Vagina (tissue), 2 donors: Measurements from ENCODE around the gene MYBPH. TPM values are rescaled to one million over a fixed set of nuclear protein-coding genes. Genes with fewer than 3 reads are reported as not detected.
A peak's percentile ranks its signal among the peaks of the same experiment; 100 is the strongest.

ENCODE experiments used
- DNase-seq, 2 donors: peaks; one replicate each; pipeline ENCODE4 v3.0.0-alpha.2; 2017; ENCODE audit errors: extremely low spot score in 2 of 2
- H3K27ac ChIP-seq: fragments of 200-600 bp; sonication (generic); one replicate; pipeline ENCODE4 v1.5.1; 2019
- H3K27me3 ChIP-seq: fragments of 200-600 bp; sonication (generic); one replicate; pipeline ENCODE4 v1.5.1; 2019
- H3K36me3 ChIP-seq, 2 donors: fragments of 200-600 bp; sonication (generic); one replicate each; pipeline ENCODE4 v1.5.1; 2017 to 2019
- H3K4me1 ChIP-seq: fragments of 200-600 bp; sonication (generic); one replicate; pipeline ENCODE4 v1.5.1; 2019
- H3K4me3 ChIP-seq, 2 donors: fragments of 200-600 bp; sonication (generic); 1 replicate in 1 of 2; 2 replicates in 1 of 2; pipeline ENCODE4 v1.5.1; 2016 to 2019
- H3K9me3 ChIP-seq: fragments of 200-600 bp; sonication (generic); one replicate; pipeline ENCODE4 v1.5.1; 2019
- CTCF ChIP-seq, 3 experiments: fragments of 450-650 bp in 2 of 3; fragments of 200-600 bp in 1 of 3; sonication (generic) in 1 of 3; IDR thresholded peaks; one replicate each; pipeline ENCODE4 v1.5.1; 2017 to 2019; ENCODE audit warnings: antibody characterized with exemption in 3 of 3, mild to moderate bottlenecking in 2 of 3, moderate library complexity in 2 of 3
- POLR2A ChIP-seq, 2 donors: fragments of 450-650 bp; IDR thresholded peaks; one replicate each; pipeline ENCODE4 v1.6.1; 2017; ENCODE audit warnings: antibody characterized with exemption in 2 of 2, mild to moderate bottlenecking in 2 of 2, moderate library complexity in 2 of 2
- POLR2AphosphoS5 ChIP-seq, 2 donors: sonication (generic); formaldehyde crosslinking; IDR thresholded peaks; one replicate each; pipeline ENCODE4 v1.9.0; 2017; ENCODE audit warnings: antibody characterized with exemption in 2 of 2, mild to moderate bottlenecking in 2 of 2, low read depth in 1 of 2; ENCODE audit not compliant: insufficient read depth in 1 of 2
- intact Hi-C: fragments of 100-400 bp; cut with DNase I; formaldehyde crosslinking; loops from one replicate; pipeline ENCODE4 v1.15.1; 2023
- total RNA-seq: library from RNA; depleted of rRNA; stranded (reverse); fragments of >200 nt; gene quantifications from one replicate; pipeline ENCODE4 v1.2.3, GENCODE V29; 2016

Gene MYBPH
- total RNA-seq, 1 donor from 2014 or later: not detected

GRCh38 chr1:203219171-203219570, 43.5 kb upstream of the MYBPH start:
- no peak for TF ChIP-seq POLR2A (IDR thresholded peaks at IDR 0.05)
- Histone ChIP-seq H3K4me3 (no peak overlapping the region), H3K36me3 (no peaks in the 10 kb centered on the region), H3K27ac (no peak overlapping the region), H3K9me3 (no peaks in the 10 kb centered on the region), H3K4me1 (no peaks in the 10 kb centered on the region), H3K27me3 (no peaks in the 10 kb centered on the region)
- no peak for DNase-seq
- intact Hi-C loops: loop anchor here (5.0 kb wide), 1 partner anchor 177 kb away; no protein-coding TSS in a partner anchor

- Histone ChIP-seq H3K27me3 (no peaks in the 10 kb centered on the region), H3K9me3 (no peaks in the 10 kb centered on the region), H3K27ac (no peak overlapping the region), H3K36me3 (no peaks in the 10 kb centered on the region), H3K4me1 (no peaks in the 10 kb centered on the region), H3K4me3 (no peak overlapping the region)
- DNase-seq: no peak
- TF ChIP-seq POLR2A (IDR thresholded peaks at IDR 0.05) (no peak), POLR2AphosphoS5 (IDR thresholded peaks at IDR 0.05; ENCODE audit: insufficient read depth in 1 of 2, low read depth in 1 of 2) (no peak), CTCF (IDR thresholded peaks at IDR 0.05) (no peak)
- intact Hi-C loops: loop anchor here (5.0 kb wide), 1 partner anchor 175 kb away; no protein-coding TSS in a partner anchor
These were observed 42.0 kb upstream of the MYBPH start for GRCh38 chr1:203217668-203218067.

GRCh38 chr1:203217139-203217655, 41.6 kb upstream of the MYBPH start:
- intact Hi-C loops: loop anchor here (5.0 kb wide), 1 partner anchor 175 kb away; no protein-coding TSS in a partner anchor
- no peaks in the 10 kb centered on the region for H3K36me3 ChIP-seq
- H3K4me1 ChIP-seq: no peaks in the 10 kb centered on the region
- no peaks in the 10 kb centered on the region for H3K9me3 ChIP-seq
- no peak overlapping the region for H3K27ac ChIP-seq
- H3K4me3 ChIP-seq: no peak overlapping the region
- H3K27me3 ChIP-seq: no peaks in the 10 kb centered on the region
- TF ChIP-seq CTCF (IDR thresholded peaks at IDR 0.05): no peak
- TF ChIP-seq POLR2AphosphoS5 (IDR thresholded peaks at IDR 0.05; ENCODE audit: insufficient read depth in 1 of 2, low read depth in 1 of 2): no peak
- TF ChIP-seq POLR2A (IDR thresholded peaks at IDR 0.05): no peak
- DNase-seq: no peak

GRCh38 chr1:203216274-203217138, 40.9 kb upstream of the MYBPH start:
- H3K9me3 ChIP-seq: no peaks in the 10 kb centered on the region
- H3K4me3 ChIP-seq: no peak overlapping the region
- H3K36me3 ChIP-seq: no peaks in the 10 kb centered on the region
- intact Hi-C loops: loop anchor here (5.0 kb wide), 1 partner anchor 174 kb away; no protein-coding TSS in a partner anchor
- TF ChIP-seq POLR2A (IDR thresholded peaks at IDR 0.05) (no peak), CTCF (IDR thresholded peaks at IDR 0.05) (peak; percentile 71 to 75 (median 72))
- H3K27me3 ChIP-seq: no peaks in the 10 kb centered on the region
- DNase-seq: no peak
- no peaks in the 10 kb centered on the region for H3K4me1 ChIP-seq
- H3K27ac ChIP-seq: no peak overlapping the region

- Histone ChIP-seq H3K27me3 (no peaks in the 10 kb centered on the region), H3K4me1 (no peaks in the 10 kb centered on the region), H3K9me3 (no peaks in the 10 kb centered on the region), H3K27ac (no peak overlapping the region), H3K36me3 (no peaks in the 10 kb centered on the region), H3K4me3 (no peak overlapping the region)
- TF ChIP-seq POLR2A (IDR thresholded peaks at IDR 0.05): no peak
- no peak for TF ChIP-seq CTCF (IDR thresholded peaks at IDR 0.05)
- TF ChIP-seq POLR2AphosphoS5 (IDR thresholded peaks at IDR 0.05; ENCODE audit: insufficient read depth in 1 of 2, low read depth in 1 of 2): no peak
- no peak for DNase-seq
- intact Hi-C loops: loop anchor here (5.0 kb wide), 1 partner anchor 173 kb away; no protein-coding TSS in a partner anchor
These were observed 39.9 kb upstream of the MYBPH start for GRCh38 chr1:203215573-203215972.
